NCI-H1694 treated with DMSO at 0.1 percent for 48 hours (cell line): ENCODE results near the gene SSH3.

Experiments used
- DNase-seq: peaks from one replicate; lab custom pipeline; 2025; lab: John Stamatoyannopoulos, UW

The SSH3 gene

GRCh38 chr11:67268081-67268961 is 35.0 kb upstream of the SSH3 start:
- DNase-seq, result no peak

DNA sequence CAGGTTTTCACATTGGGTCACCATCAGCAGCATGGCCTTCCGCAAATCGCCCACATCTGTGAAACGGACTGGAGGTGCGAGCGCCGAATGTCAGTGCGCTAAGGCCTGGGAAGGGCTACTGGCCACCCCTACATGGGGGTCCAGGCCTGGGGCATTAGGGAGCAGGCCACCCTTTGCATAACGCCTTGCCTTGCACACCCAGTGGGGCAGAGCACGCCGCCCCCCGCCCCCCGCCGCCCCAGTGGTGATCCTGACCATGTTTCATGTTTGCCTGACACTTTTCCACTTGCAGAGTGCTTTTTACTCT is 34.4 kb upstream of the SSH3 start:
- no peak for DNase-seq

DNA sequence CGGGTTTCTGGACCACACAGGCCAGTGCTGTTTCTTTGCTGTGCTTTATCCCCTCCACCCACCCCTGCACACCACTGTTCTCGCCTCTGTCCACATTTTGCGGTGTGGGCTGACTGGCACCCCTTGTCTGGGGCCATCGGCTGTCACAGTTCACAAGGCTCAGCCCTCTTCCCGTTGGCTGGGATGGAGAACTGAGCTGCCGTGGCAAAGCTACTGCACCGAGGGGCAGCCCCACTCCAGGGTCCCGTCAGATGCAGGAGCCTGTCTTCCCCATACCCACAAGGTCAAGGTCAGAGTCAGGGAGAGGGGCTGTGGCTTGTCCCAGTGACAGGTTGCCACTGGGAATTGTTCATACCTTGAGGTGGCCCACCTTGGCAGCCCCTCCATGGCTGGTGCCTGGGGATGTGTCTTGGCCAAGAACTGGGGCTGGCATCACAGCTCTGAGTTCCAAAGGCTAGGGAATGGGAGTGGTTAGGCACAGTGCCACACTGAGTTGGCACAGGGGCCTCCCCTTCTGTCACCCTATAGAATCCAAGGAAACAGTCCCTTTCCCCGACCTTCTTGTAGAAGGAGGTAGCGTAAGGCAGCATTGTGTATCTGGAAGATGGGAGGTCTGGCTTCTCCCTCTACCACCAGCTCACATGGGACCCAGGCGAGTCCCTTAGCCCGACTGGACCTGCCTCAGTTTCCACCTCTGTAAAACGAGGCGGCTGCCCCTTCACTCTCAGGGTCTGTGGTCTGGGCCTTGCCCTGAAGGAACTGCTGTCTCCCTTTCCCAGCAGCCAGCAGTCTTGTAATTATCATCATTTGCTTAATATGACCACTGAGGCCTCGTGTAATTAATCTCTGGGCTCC is 33.7 kb upstream of the SSH3 start:
- peak; percentile 51 for DNase-seq

GRCh38 chr11:67270256-67271204 is 32.8 kb upstream of the SSH3 start:
- no peak for DNase-seq

- DNase-seq, result no peak
Observed at GRCh38 chr11:67271205-67271540, 32.2 kb upstream of the SSH3 start.

- DNase-seq, result no peak
Observed at GRCh38 chr11:67271541-67272284, 31.6 kb upstream of the SSH3 start.

DNA sequence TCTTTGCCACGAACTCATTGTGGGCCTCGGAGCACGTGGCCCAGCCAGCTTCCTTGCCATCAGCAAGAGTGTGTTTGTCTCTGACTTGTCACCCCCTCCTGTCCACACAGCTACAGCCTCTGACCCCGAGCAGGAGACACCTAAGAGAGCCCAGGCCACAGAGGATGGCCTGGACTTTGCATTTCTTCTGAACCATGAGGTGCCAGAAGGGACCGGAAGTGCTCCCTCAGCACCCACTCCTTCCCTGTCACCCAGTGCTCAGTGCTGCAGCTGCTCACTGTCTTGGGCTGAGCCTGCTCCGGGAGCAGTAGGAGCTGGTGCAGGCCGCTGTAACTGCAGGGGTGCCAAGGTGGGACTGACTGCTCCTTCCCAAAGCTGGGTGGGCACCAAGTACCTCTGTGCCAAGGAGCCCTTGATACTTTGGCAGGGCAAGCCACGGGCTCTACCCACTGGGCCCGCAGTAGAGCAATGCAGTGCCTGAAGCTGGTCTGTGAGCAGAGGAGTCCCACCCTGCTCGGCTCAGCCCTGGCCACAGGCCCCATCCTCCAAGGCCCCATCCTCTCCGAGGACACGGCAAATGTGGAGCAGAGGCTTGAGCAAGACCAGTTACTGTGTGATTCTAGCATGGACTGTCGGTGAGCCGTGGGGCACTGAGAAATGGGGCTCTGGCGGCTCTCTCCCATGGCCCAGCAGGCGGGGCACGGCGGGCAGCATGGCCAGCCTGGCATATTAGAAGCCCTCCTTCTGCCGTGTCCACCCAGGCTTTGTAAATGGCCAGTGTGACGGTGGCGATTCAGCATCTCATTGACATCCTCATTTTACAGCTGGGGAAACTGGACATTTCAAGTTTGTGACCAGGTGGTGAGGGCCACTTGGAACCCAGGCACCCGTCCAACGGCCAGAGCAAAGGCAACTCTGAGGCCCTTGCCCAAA is 30.7 kb upstream of the SSH3 start:
- DNase-seq, result no peak

DNA sequence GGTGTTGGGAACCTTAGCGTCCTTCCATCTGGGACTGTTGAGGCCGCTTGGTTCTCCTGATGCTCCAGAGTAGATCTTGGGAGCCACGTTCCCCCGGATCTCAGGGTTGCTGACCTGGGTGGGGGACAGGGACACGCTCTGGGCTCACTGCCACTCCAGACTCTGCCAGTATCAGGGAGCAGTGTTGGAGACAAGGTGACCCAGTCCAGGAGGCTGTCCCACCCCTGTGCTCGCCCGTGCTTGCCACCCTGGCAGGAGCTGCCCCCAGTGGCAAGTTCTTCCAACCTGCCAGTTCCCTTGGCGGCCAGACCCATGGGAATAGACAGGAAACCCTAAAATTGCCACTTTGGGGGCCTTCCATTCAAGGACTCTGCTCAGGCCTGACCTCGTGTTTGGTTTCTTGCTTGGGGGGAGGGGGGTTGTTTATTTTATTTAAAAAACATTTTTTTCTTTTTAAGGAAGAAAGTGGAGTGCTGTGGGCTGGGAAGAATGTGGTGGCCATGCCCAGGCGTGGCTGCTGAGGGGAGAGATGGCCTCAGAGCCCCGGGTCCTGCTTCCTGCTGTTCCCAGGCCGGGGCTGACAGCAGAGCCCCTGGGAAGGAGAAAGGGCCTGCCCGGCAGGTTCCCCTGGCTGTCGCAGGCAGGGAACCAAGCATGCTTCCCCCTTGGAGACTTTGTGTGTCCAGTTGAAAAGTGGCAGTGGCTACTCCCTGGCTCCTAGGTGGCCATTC is 29.9 kb upstream of the SSH3 start:
- no peak for DNase-seq

- DNase-seq, result no peak
Observed at GRCh38 chr11:67274768-67275605, 28.3 kb upstream of the SSH3 start.

- no peak for DNase-seq
Observed at GRCh38 chr11:67275606-67276409, 27.5 kb upstream of the SSH3 start.

- peak; percentile 26 for DNase-seq
Observed at GRCh38 chr11:67276781-67277230, 26.5 kb upstream of the SSH3 start.

DNA sequence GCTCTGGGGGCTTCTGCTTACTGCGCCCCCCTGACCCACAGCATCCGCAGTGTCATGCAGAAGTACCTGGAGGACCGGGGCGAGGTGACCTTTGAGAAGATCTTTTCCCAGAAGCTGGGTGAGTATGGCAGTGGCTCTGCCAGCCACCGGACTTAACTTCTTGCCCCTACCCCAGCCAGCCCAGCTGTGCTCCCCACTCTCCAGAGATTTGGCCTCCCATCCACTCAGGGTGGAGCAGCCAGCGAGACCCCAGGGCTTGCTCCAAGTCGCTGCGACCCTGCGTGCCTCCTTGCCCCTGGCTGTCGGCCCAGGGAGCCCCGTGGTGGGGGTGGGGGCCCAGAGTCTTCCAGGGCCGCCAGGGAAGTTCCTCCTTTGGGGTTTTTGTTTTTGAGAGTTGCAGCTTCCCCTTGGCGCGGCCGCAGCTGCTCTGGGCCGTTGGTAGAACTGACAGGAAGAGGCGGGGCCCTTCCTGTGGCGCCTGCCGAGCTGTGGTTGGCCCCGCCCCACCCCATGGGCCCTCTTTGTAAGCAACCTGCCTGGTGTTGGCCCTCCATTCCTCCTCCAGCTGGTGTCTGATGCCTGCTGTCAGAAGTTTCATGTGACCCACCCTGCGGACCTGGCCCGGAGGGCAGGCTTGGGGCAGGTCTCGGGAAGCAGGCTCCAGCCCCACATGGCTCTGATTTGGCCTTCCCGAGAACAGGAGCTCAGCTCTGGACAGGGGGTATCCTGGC is 25.9 kb upstream of the SSH3 start:
- peak; percentile 77 for DNase-seq

- DNase-seq, result no peak
Observed at GRCh38 chr11:67278135-67278938, 25.0 kb upstream of the SSH3 start.

- no peak for DNase-seq
Observed at GRCh38 chr11:67278939-67279588, 24.3 kb upstream of the SSH3 start.

DNA sequence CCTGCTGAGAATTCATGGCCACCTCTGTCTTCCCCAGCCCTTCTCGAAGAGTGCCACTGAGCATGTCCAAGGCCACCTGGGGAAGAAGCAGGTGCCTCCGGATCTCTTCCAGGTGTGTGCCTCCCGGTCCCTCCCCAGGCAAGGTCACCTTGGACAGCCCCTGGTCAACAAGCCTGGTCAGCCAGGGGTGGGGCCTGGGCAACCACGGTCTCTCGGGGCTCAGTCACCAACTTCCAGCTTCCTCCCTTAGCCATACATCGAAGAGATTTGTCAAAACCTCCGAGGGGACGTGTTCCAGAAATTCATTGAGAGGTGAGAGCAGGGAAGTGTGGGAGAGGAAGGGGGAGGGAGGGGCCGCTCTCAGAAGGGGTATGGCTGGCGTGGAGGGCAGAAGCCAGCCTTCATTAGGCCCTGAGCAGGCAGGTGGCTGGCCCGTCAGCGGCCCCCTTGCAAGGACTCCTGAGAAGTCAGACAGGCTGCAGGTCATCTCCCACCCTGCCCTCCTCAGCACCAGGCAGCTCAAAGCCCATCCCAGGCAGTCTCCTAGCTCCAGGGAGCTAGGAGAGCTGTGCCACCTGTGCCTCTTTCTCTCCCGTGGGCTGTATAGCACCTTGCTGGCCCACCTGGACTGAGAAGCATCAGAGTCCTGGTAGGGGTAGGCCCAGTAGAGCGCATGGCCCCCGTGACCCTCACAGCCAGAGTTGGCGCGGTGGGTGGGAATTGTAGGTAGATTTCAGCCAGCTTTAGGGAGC is 23.6 kb upstream of the SSH3 start:
- DNase-seq, result no peak
